Trophoblast cell (in vitro differentiated cells and primary cell): ENCODE measurements around the gene CACNA1D.

Source experiments
- DNase-seq, 2 donors: peaks; one replicate each; pipeline ENCODE4 v3.0.0-alpha.2; 2016
- H2AFZ ChIP-seq: 2 replicates; pipeline ENCODE4 v1.6.1; 2013; ENCODE audit warnings: low read length, moderate library complexity, mild to moderate bottlenecking; ENCODE audit not compliant: insufficient read depth, poor library complexity
- H2AK5ac ChIP-seq: 2 replicates; pipeline ENCODE4 v1.6.1; 2013; ENCODE audit warnings: mild to moderate bottlenecking, low read length
- H2BK120ac ChIP-seq: 2 replicates; pipeline ENCODE4 v1.6.1; 2013; ENCODE audit warnings: low read length, mild to moderate bottlenecking, moderate library complexity; ENCODE audit not compliant: insufficient read depth, poor library complexity
- H2BK12ac ChIP-seq: 2 replicates; pipeline ENCODE4 v1.6.1; 2013; ENCODE audit warnings: mild to moderate bottlenecking, low read length, moderate library complexity
- H2BK5ac ChIP-seq: 2 replicates; pipeline ENCODE4 v1.6.1; 2013; ENCODE audit warnings: low read length, low read depth, moderate library complexity, mild to moderate bottlenecking; ENCODE audit not compliant: poor library complexity
- H3K14ac ChIP-seq: 2 replicates; pipeline ENCODE4 v1.6.1; 2013; ENCODE audit warnings: mild to moderate bottlenecking, low read length
- H3K18ac ChIP-seq: 2 replicates; pipeline ENCODE4 v1.6.1; 2013; ENCODE audit warnings: mild to moderate bottlenecking, low read length
- H3K23ac ChIP-seq: 2 replicates; pipeline ENCODE4 v1.6.1; 2013; ENCODE audit warnings: low read length
- H3K27ac ChIP-seq: 2 replicates; pipeline ENCODE4 v1.5.1; 2013; ENCODE audit warnings: low read depth, mild to moderate bottlenecking, inconsistent platforms, low read length, moderate library complexity
- H3K27me3 ChIP-seq: 2 replicates; pipeline ENCODE4 v1.6.1; 2013; ENCODE audit warnings: inconsistent platforms, mild to moderate bottlenecking, low read length, moderate library complexity; ENCODE audit not compliant: insufficient read depth
- H3K36me3 ChIP-seq, 2 experiments: 1 replicate in 1 of 2; 2 replicates in 1 of 2; pipeline ENCODE4 v1.6.1; 2013; ENCODE audit warnings: low read length in 2 of 2, mild to moderate bottlenecking in 2 of 2, moderate library complexity in 1 of 2; ENCODE audit not compliant: insufficient read depth in 2 of 2, control insufficient read depth in 1 of 2
- H3K4ac ChIP-seq: 2 replicates; pipeline ENCODE4 v1.6.1; 2013; ENCODE audit warnings: low read depth, mild to moderate bottlenecking, low read length, moderate library complexity
- H3K4me1 ChIP-seq, 2 experiments: 1 replicate in 1 of 2; 2 replicates in 1 of 2; pipeline ENCODE4 v1.6.1; 2013; ENCODE audit warnings: low read length in 2 of 2, mild to moderate bottlenecking in 2 of 2, moderate library complexity in 1 of 2; ENCODE audit not compliant: insufficient read depth in 2 of 2, control insufficient read depth in 1 of 2
- H3K4me2 ChIP-seq: 2 replicates; pipeline ENCODE4 v1.6.1; 2013; ENCODE audit warnings: inconsistent platforms, mild to moderate bottlenecking, low read length, moderate library complexity
- H3K4me3 ChIP-seq: 2 replicates; pipeline ENCODE4 v1.5.1; 2013; ENCODE audit warnings: mild to moderate bottlenecking, low read depth, low read length, inconsistent platforms
- H3K79me1 ChIP-seq: one replicate; pipeline ENCODE4 v1.6.1; 2013; ENCODE audit warnings: low read length
- H3K79me2 ChIP-seq: 2 replicates; pipeline ENCODE4 v1.6.1; 2013; ENCODE audit warnings: low read length, mild to moderate bottlenecking; ENCODE audit not compliant: control insufficient read depth, insufficient read depth, poor library complexity
- H3K9ac ChIP-seq: 2 replicates; pipeline ENCODE4 v1.6.1; 2013; ENCODE audit warnings: mild to moderate bottlenecking, low read length
- H3K9me3 ChIP-seq: 2 replicates; pipeline ENCODE4 v1.6.1; 2013; ENCODE audit warnings: low read depth, mild to moderate bottlenecking, control low read depth, inconsistent platforms, low read length; ENCODE audit not compliant: insufficient read depth
- H4K12ac ChIP-seq: 2 replicates; pipeline ENCODE4 v1.6.1; 2013; ENCODE audit warnings: low read depth, mild to moderate bottlenecking, low read length, moderate library complexity
- H4K8ac ChIP-seq: 2 replicates; pipeline ENCODE4 v1.6.1; 2013; ENCODE audit warnings: low read depth, mild to moderate bottlenecking, low read length, moderate library complexity
- H4K91ac ChIP-seq: one replicate; pipeline ENCODE4 v1.6.1; 2013; ENCODE audit warnings: low read depth, mild to moderate bottlenecking, low read length, moderate library complexity
- WGBS: extraction: QIAGEN DNeasy Blood & Tissue Kit; methylation state at CpG from one replicate; pipeline ENCODE4 v1.1.7; 2013; ENCODE audit warnings: missing lambda C conversion rate; ENCODE audit not compliant: insufficient read length, insufficient coverage; ENCODE audit errors: extremely low coverage; 5-methylcytosine and 5-hydroxymethylcytosine counted together

Gene CACNA1D

GRCh38 chr3:53489787-53490458 is 4.5 kb upstream of the CACNA1D start:
- Histone ChIP-seq H3K36me3 (no peaks in the 10 kb centered on the region), H2BK12ac (no peak overlapping the region), H3K27me3 (peaks cover 12% of the 10 kb centered on the region), H3K79me2 (no peaks in the 10 kb centered on the region), H4K12ac (no peak overlapping the region), H3K9me3 (no peaks in the 10 kb centered on the region), H4K91ac (no peak overlapping the region), H3K4me2 (no peak overlapping the region), H2BK120ac (no peak overlapping the region), H3K4me1 (peaks cover 4 to 8% of the 10 kb centered on the region in 2 experiments), H3K18ac (no peak overlapping the region), H2AFZ (no peak overlapping the region), H3K14ac (no peak overlapping the region), H3K27ac (no peak overlapping the region), H4K8ac (no peak overlapping the region), H3K4ac (no peak overlapping the region), H2BK5ac (no peak overlapping the region), H3K23ac (no peak overlapping the region), H3K4me3 (no peak overlapping the region), H3K9ac (no peak overlapping the region), H3K79me1 (no peaks in the 10 kb centered on the region), H2AK5ac (no peak overlapping the region)
- WGBS: 100% methylated on average over 2 of the region's 7 CpGs
- no peak for DNase-seq

- no peak overlapping the region for H3K4ac ChIP-seq
- no peaks in the 10 kb centered on the region for H3K9me3 ChIP-seq
- no peak overlapping the region for H3K9ac ChIP-seq
- H3K23ac ChIP-seq: no peak overlapping the region
- no peak overlapping the region for H3K14ac ChIP-seq
- H3K36me3 ChIP-seq: no peaks in the 10 kb centered on the region
- H4K12ac ChIP-seq: no peak overlapping the region
- no peak overlapping the region for H4K8ac ChIP-seq
- H3K27ac ChIP-seq: no peak overlapping the region
- H4K91ac ChIP-seq: no peak overlapping the region
- H2BK5ac ChIP-seq: no peak overlapping the region
- H2BK12ac ChIP-seq: no peak overlapping the region
- peaks cover 18% of the 10 kb centered on the region for H3K27me3 ChIP-seq
- H3K18ac ChIP-seq: no peak overlapping the region
- H3K4me1 ChIP-seq: peaks cover 9 to 14% of the 10 kb centered on the region in 2 experiments
- no peak overlapping the region for H2BK120ac ChIP-seq
- H3K4me2 ChIP-seq: no peak overlapping the region
- H2AFZ ChIP-seq: no peak overlapping the region
- H3K4me3 ChIP-seq: no peak overlapping the region
- no CpG with 5 or more reads among the region's 4 CpGs for WGBS
- H3K79me1 ChIP-seq: no peaks in the 10 kb centered on the region
- no peak overlapping the region for H2AK5ac ChIP-seq
- no peak for DNase-seq
- no peaks in the 10 kb centered on the region for H3K79me2 ChIP-seq
These were observed 3.9 kb upstream of the CACNA1D start for GRCh38 chr3:53490459-53490968.

DNA sequence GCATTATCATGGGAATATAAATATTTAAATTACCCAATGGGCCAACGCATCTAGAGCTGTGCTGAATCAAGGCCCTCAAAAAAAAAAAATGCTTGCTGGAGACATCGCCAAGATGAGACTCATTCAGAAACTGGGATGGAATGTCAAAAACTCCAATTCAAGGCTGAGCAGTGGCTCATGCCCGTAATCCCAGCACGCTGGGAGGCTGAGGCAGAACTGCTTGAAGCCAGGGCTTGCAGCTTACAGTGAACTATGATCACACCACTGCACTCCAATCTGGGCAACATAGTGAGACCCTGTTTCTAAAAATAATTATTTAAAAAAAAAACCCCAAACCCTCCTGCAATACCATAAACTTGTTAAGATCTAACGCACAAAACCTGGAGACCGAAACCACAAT is 3.1 kb upstream of the CACNA1D start:
- Histone ChIP-seq H2AK5ac (no peak overlapping the region), H3K4me2 (no peak overlapping the region), H3K4me1 (peaks cover 9 to 14% of the 10 kb centered on the region in 2 experiments), H4K8ac (no peak overlapping the region), H2BK5ac (no peak overlapping the region), H3K14ac (no peak overlapping the region), H3K79me1 (no peaks in the 10 kb centered on the region), H4K91ac (no peak overlapping the region), H4K12ac (no peak overlapping the region), H3K4me3 (no peak overlapping the region), H2AFZ (no peak overlapping the region), H3K9ac (no peak overlapping the region), H2BK12ac (no peak overlapping the region), H3K9me3 (no peaks in the 10 kb centered on the region), H3K18ac (no peak overlapping the region), H3K79me2 (no peaks in the 10 kb centered on the region), H3K27me3 (peaks cover 26% of the 10 kb centered on the region), H3K36me3 (no peaks in the 10 kb centered on the region), H3K27ac (no peak overlapping the region), H2BK120ac (no peak overlapping the region), H3K23ac (no peak overlapping the region), H3K4ac (no peak overlapping the region)
- no CpG with 5 or more reads among the region's 6 CpGs for whole genome bisulfite sequencing
- no peak for DNase-seq

- Histone ChIP-seq H3K9ac (no peak overlapping the region), H3K14ac (no peak overlapping the region), H2AK5ac (no peak overlapping the region), H3K4ac (no peak overlapping the region), H4K91ac (no peak overlapping the region), H3K18ac (no peak overlapping the region), H2BK5ac (no peak overlapping the region), H2BK12ac (no peak overlapping the region), H3K27ac (no peak overlapping the region), H3K27me3 (peaks cover 31% of the 10 kb centered on the region), H3K36me3 (no peaks in the 10 kb centered on the region), H3K79me2 (no peaks in the 10 kb centered on the region), H4K8ac (no peak overlapping the region), H2AFZ (no peak overlapping the region), H3K9me3 (no peaks in the 10 kb centered on the region), H3K4me2 (peak overlapping the region; percentile 95), H3K4me3 (peak overlapping the region; percentile 79), H3K23ac (no peak overlapping the region), H4K12ac (no peak overlapping the region), H2BK120ac (no peak overlapping the region), H3K79me1 (no peaks in the 10 kb centered on the region), H3K4me1 (peaks cover 11 to 19% of the 10 kb centered on the region in 2 experiments)
- no peak for DNase-seq
- WGBS: no CpG with 5 or more reads among the region's 13 CpGs
These were observed 832 bp upstream of the CACNA1D start for GRCh38 chr3:53493595-53493962.
